ENCODE data around the gene RASD1.

Gene RASD1

GRCh38 chr17:17526369-17526768, 30.2 kb upstream of the RASD1 start:
- no peak for DNase-seq

GRCh38 chr17:17525956-17526355, 29.8 kb upstream of the RASD1 start:
- no peak for DNase-seq

- DNase-seq, result no peak
Measured at GRCh38 chr17:17525311-17525710, 29.1 kb upstream of the RASD1 start.

- no peak for DNase-seq
Measured at GRCh38 chr17:17523731-17524490, 27.7 kb upstream of the RASD1 start.

- no peak for DNase-seq
Measured at GRCh38 chr17:17523001-17523730, 27.0 kb upstream of the RASD1 start.

- no peak for DNase-seq
Measured at GRCh38 chr17:17520599-17521232, 24.5 kb upstream of the RASD1 start.

- DNase-seq, result no peak
Measured at GRCh38 chr17:17519886-17520285, 23.7 kb upstream of the RASD1 start.

GRCh38 chr17:17518951-17519350, 22.8 kb upstream of the RASD1 start:
- no peak for DNase-seq

- DNase-seq, result no peak
Measured at GRCh38 chr17:17518014-17518413, 21.8 kb upstream of the RASD1 start.

- DNase-seq, result no peak
Measured at GRCh38 chr17:17516941-17517720, 20.9 kb upstream of the RASD1 start.

- DNase-seq, result no peak
Measured at GRCh38 chr17:17515934-17516930, 20.0 kb upstream of the RASD1 start.

GRCh38 chr17:17514993-17515933, 19.1 kb upstream of the RASD1 start:
- no peak for DNase-seq

- DNase-seq, result no peak
Measured at GRCh38 chr17:17514361-17514992, 18.3 kb upstream of the RASD1 start.

- DNase-seq, result no peak
Measured at GRCh38 chr17:17513626-17514025, 17.4 kb upstream of the RASD1 start.

- no peak for DNase-seq
Measured at GRCh38 chr17:17512866-17513265, 16.7 kb upstream of the RASD1 start.

- no peak for DNase-seq
Measured at GRCh38 chr17:17511881-17512858, 16.0 kb upstream of the RASD1 start.

- no peak for DNase-seq
Measured at GRCh38 chr17:17511293-17511741, 15.1 kb upstream of the RASD1 start.

GRCh38 chr17:17510456-17511292, 14.5 kb upstream of the RASD1 start:
- DNase-seq, result no peak

All from NCI-H1417 treated with DMSO at 0.1 percent for 48 hours (cell line).